GM21515 (cell line): ENCODE results near the gene KRTAP4-7.
"Not testable (repeated sequence)": the region's sequence is repeated elsewhere in the genome, so short reads cannot be mapped to it uniquely, and the experiment has no call there.

Experiments
- ATAC-seq: cut with Tn5 transposase; IDR thresholded peaks from one replicate; pipeline ENCODE4 v1.9.1; 2021; ENCODE audit not compliant: unreplicated experiment

Gene KRTAP4-7

GRCh38 chr17:41084100-41084856 is at the start of gene KRTAP4-7:
KRTAP4-7 (plus strand) TSS chr17:41084150; CDS start chr17:41084207, 57 bp downstream.
- not testable (repeated sequence) for ATAC-seq

GRCh38 chr17:41034346-41034935 is 49.5 kb upstream of the KRTAP4-7 start, which contains the start of gene KRTAP1-3:
KRTAP1-3 (minus strand) TSS chr17:41034874; CDS start chr17:41034821, 53 bp downstream.
- ATAC-seq: not testable (repeated sequence)

DNA sequence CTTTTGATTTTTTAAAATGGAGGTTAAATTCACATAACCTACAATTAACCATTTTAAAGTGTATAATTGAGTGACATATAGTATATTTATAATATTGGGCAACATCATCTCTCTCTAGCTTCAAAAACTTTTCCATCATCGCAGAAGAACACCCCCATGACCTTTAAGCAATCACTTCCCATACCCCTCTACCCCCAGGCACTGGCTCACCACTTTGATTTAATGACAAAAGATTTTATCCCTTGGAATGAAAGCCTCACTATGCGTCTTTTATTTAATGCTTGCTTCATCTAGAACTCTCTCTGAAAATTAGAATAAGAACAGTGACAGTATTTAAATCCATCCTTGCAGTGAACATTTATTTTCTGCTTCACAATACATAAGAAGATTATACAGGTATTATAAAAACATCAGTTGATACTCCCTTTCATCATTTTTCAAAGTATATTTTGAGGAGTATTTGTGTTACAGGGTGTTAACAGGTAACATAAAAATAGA is 46.0 kb upstream of the KRTAP4-7 start:
- no peak for ATAC-seq

DNA sequence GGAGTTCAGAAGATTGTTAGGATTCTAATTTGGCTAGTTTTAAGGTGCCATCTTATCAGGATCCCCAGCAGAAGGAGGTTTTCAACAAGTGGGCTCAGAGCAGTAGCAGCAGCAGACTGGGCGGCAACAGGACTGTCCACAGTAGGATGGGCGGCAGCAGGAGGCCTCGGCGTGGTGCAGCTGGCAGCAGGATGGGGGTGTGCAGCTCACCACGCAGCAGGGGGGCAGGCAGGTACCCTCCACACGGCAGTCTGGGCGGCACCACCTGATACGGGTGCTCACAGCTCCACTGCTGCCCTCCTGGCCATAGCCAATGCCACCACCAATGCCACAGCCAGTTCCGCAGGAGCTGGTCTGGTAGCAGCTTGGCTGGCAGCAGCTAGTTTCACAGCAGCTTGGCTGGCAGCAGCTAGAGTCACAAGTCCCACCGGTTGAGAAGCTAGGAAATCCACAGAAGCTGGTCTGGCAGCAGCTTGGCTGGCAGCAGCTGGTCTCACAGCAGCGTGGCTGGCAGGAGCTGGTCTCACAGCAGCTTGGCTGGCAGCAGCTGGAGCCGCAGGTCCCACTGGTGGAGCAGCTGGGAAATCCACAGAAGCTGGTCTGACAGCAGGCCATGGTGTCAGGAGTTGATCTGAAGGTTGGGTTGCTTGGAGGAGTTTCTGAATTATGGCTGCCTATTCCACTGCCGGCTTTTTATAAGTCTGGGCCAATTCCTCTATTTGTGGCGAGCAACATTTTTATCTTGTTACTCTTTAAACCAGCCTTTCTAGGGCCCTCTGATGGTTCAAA is 43.0 kb upstream of the KRTAP4-7 start, which contains the start of gene KRTAP1-1:
KRTAP1-1 (minus strand) TSS at position 668 of the 789 bp plus-strand sequence; CDS start at position 615, 53 bp downstream.
- ATAC-seq: not testable (repeated sequence)

DNA sequence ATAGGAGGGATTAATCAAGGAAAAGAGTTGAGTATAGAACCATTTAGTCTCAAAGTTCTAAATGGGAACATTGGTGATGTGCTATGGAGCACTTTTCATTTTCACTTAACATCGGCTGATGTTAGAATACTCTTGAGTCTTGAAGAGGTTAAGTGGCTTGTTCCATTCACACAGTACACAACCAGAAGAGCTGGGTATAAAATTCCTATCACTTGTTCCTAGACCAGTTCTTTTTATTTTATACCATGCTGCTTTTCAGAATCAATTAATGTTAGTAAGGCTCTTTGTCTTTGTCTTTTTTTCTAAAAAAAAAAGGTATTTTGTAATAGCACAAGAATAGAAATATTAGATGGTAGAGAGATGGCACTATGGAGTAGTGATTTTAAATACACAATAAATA is 41.0 kb upstream of the KRTAP4-7 start:
- no peak for ATAC-seq

DNA sequence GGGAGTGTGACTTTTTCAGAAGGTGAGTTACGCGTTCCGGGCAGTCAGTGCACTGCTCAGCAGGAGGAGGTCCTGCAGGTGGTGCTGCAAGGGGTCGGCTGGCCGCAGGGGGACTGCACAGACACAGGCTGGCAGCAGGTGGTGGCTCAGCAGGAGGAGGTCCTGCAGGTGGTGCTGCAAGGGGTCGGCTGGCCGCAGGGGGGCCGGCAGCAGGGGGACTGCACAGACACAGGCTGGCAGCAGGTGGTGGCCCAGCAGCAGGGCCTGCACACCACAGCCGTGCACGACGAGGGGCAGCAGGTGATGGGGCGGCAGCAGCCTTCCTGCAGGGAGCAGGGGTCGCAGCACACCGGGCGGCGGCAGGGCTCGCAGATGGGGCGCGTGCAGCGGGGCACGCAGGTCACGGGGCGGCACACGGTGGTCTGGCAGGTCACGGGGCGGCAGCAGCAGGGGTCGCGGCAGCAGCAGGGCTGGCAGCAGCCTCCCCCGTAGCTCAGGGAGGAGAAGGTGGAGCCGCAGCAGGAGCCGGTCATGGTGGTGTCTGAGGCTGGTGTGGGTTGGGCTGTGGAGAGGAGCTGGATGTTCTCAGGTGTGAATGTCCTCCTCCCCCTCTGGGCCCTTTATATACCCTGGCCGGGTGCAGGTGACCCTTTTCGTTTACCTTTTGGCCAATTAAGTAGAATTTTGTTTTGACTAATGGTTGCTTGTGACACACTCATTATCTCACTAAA is 37.0 kb upstream of the KRTAP4-7 start, which contains the start of gene KRTAP2-1:
KRTAP2-1 (minus strand) TSS at position 582 of the 731 bp plus-strand sequence; CDS start at position 533, 49 bp downstream.
- not testable (repeated sequence) for ATAC-seq

DNA sequence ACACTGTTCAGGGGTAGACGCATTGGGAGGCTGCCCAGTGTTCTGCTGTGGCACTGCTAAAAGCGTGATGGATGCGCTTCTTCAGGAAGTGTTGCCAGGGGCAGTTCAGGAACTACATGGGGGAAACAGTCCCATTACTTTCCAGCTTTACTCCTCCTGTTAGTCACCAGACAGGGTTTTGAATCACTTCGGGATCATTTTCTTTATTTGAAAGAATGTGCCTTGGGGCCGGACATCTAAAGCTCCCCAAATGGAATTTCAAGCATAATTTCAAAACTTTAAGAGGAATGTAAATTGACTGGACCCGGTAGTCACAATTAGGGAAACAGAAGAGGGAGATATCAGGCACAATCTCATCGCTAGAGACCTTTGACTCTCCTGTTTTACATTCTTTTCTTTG is 35.5 kb upstream of the KRTAP4-7 start:
- ATAC-seq: no peak

GRCh38 chr17:41049110-41049509 is 34.8 kb upstream of the KRTAP4-7 start:
- no peak for ATAC-seq

GRCh38 chr17:41052566-41052965 is 31.4 kb upstream of the KRTAP4-7 start:
- no peak for ATAC-seq

DNA sequence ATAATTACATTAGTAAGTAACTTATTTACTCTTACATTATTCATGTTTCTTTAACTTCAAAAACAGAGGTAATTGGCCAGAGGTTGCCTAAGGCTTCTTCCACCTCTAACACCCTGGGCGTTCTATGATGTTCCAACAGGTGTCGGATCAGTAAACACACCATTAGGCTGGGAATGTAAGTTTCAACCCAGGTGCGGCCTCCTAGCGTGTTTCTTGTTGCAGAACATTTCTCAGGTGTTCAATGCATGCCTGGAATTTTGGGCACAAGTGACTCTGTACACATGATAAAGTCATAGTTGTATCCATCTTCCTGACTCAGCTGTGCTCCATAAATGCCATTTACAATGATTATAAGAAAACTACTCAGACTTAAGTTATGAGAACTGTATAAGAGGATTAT is 29.9 kb upstream of the KRTAP4-7 start:
- ATAC-seq: no peak

- ATAC-seq: not testable (repeated sequence)
Measured at GRCh38 chr17:41054556-41054955, 29.4 kb upstream of the KRTAP4-7 start.

GRCh38 chr17:41055130-41055529 is 28.8 kb upstream of the KRTAP4-7 start, which contains the start of gene KRTAP2-2:
KRTAP2-2 (minus strand) TSS chr17:41055230; CDS start chr17:41055211, 19 bp downstream.
- ATAC-seq: not testable (repeated sequence)

DNA sequence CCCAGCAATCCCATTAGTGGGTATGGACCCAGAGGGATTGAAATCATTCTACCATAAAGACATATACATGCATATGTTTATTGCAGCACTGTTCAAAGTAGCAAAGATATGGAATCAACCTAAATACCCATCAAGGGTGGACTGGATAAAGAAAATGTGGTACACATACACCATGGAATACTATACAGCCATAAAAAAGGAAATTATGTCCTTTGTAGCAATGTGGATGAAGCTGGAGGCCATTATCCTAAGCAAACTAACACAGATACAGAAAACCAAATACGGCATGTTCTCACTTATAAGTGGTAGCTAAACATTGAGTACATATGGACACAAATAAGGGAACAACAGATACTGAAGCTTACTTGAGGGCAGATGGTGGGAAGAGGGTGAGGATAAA is 26.4 kb upstream of the KRTAP4-7 start:
- no peak for ATAC-seq

DNA sequence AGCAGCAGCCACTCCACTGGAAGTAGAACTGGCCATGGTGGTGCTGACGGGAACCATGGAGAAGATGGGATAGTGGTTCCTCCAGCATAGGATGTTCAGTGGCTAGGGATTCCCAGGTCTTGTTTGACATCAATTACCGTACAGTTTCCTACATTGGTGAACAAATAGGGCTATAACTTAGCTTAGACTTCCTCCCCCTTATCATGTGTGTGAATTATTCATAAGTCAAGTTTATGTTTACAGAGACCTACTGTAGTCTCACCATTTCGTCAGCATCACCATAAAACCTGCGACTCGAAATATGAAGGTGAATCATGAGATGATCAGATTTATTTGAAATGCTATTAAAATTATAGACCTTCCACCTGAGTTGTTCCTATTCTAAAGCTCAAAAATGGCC is 25.2 kb upstream of the KRTAP4-7 start:
- no peak for ATAC-seq

DNA sequence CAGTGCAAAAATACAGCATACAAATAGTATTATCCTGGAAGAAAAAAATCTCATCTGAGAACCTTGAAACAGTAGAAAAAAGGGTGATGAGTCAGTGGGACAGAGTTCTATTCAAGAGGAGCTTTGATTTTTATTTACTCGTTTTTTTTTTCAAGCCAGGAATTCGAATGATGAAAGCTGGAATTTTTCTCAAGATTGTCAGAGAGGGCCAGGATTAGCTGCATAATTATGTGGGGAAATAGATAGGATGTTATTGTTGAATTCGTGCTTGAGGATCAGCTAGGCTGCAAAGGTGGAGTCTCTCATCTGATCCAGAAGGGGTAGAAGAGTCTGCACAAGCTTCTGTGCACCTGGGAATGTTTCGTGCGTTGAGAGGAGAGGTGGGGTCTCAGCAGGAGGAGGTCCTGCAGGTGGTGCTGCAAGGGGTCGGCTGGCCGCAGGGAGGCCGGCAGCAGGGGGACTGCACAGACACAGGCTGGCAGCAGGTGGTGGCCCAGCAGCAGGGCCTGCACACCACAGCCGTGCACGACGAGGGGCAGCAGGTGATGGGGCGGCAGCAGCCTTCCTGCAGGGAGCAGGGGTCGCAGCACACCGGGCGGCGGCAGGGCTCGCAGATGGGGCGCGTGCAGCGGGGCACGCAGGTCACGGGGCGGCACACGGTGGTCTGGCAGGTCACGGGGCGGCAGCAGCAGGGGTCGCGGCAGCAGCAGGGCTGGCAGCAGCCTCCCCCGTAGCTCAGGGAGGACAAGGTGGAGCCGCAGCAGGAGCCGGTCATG is 24.5 kb upstream of the KRTAP4-7 start:
- ATAC-seq: not testable (repeated sequence)

GRCh38 chr17:41060052-41060604 is 23.8 kb upstream of the KRTAP4-7 start, which contains the start of gene KRTAP2-3:
KRTAP2-3 (minus strand) TSS chr17:41060114; CDS start chr17:41060050, 64 bp downstream.
- no peak for ATAC-seq

DNA sequence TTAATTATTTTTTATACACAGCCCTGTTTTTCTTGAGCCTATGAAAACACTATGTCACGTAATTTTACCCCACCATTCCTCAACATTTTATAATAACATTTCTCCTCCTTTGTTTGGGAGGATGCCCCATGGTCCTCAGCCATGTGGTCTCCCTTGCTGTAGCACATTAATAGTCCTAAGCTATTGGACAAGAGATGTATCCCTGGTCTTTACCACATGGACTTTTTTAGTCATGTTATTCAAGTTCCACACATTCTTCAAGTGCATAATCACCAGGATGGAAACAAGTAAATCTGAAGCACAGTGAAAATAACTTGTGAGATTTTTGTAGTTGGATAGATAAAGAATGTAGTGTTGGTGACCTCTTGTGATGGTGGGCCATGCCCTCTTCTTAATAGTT is 22.0 kb upstream of the KRTAP4-7 start:
- ATAC-seq: no peak

DNA sequence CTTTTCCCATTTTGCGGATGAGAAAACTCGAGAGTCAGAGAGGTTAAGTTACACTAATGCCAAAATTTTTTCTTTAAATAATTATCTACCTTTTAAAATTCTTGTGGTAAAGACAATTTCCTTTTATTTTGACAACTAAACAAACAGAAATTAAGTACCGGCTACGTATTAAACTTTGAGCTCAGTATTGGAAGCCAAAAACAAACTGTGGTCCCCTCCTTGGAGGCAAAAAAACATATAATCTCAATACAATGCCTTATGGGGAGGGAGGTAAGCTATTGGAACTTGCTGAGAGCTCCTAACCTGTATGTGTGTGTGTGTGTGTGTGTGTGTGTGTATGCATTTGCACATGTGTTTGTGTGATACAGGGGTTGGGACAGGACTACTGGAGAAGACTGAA is 20.5 kb upstream of the KRTAP4-7 start:
- ATAC-seq: no peak

DNA sequence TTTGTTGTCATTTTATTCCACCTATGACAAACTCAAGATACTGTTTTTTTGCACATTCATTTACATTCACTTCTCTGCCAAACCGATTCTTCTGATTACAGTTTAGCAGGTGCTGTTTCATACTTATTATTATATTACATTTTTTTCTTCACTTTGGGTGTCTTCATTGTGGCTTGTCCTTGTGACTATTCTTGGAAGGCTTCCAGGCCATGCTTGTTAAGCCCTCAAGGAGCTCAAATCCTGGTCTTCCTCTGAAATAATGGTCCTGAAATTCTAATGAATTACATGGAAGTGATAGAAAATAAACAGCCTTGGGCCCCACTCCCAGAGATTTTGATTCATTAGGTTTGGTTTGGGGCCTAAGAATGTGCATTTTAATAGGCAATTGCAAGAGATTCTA is 19.6 kb upstream of the KRTAP4-7 start:
- ATAC-seq: no peak
